ENCODE measurements around the gene DCTPP1. TPM values are rescaled to one million over a fixed set of nuclear protein-coding genes. Genes with fewer than 3 reads are reported as not detected.
"Not testable (repeated sequence)": the region's sequence is repeated elsewhere in the genome, so short reads cannot be mapped to it uniquely, and the experiment has no call there.

Gene DCTPP1
- total and polyA plus RNA-seq, 2 experiments from 2014 or later, result 43.0 to 85.2 TPM

- Histone ChIP-seq H3K4me3 (no peak overlapping the region), H3K9me3 (ENCODE audit: low read depth) (no peaks in the 10 kb centered on the region), H3K27me3 (no peaks in the 10 kb centered on the region), H3K27ac (peak overlapping the region; percentile 99), H3K36me3 (no peaks in the 10 kb centered on the region), H3K4me1 (ENCODE audit: low read depth) (peaks cover 10% of the 10 kb centered on the region)
- no peak for DNase-seq (ENCODE audit: low read depth in 1 of 2, low spot score in 1 of 2)
- TF ChIP-seq CTCF (IDR thresholded peaks at IDR 0.05; ENCODE audit: low read depth, low read length), result no peak
These were observed 27.9 kb downstream of the DCTPP1 start for GRCh38 chr16:30401768-30402425.

- peak overlapping the region; percentile 99 for H3K27ac ChIP-seq
- H3K27me3 ChIP-seq, result no peaks in the 10 kb centered on the region
- H3K4me3 ChIP-seq, result peak overlapping the region; percentile 59
- H3K4me1 ChIP-seq (ENCODE audit: low read depth), result peaks cover 15% of the 10 kb centered on the region
- DNase-seq (ENCODE audit: low read depth in 1 of 2, low spot score in 1 of 2), result no peak
- H3K36me3 ChIP-seq, result no peaks in the 10 kb centered on the region
- TF ChIP-seq CTCF (IDR thresholded peaks at IDR 0.05; ENCODE audit: low read depth, low read length), result no peak
- no peaks in the 10 kb centered on the region for H3K9me3 ChIP-seq (ENCODE audit: low read depth)
These were observed 30.2 kb downstream of the DCTPP1 start for GRCh38 chr16:30399435-30400186.

GRCh38 chr16:30398661-30399434 is 31.0 kb downstream of the DCTPP1 start:
- DNase-seq (ENCODE audit: low read depth in 1 of 2, low spot score in 1 of 2), result no peak
- no peaks in the 10 kb centered on the region for H3K36me3 ChIP-seq
- no peaks in the 10 kb centered on the region for H3K9me3 ChIP-seq (ENCODE audit: low read depth)
- no peak overlapping the region for H3K4me3 ChIP-seq
- TF ChIP-seq CTCF (IDR thresholded peaks at IDR 0.05; ENCODE audit: low read depth, low read length), result no peak
- H3K27ac ChIP-seq, result peak overlapping the region; percentile 99
- H3K4me1 ChIP-seq (ENCODE audit: low read depth), result peaks cover 20% of the 10 kb centered on the region
- H3K27me3 ChIP-seq, result no peaks in the 10 kb centered on the region

GRCh38 chr16:30397776-30398660 is 31.8 kb downstream of the DCTPP1 start:
- TF ChIP-seq CTCF (IDR thresholded peaks at IDR 0.05; ENCODE audit: low read depth, low read length), result no peak
- no peak for DNase-seq (ENCODE audit: low read depth in 1 of 2, low spot score in 1 of 2)
- no peak overlapping the region for H3K4me3 ChIP-seq
- H3K27ac ChIP-seq, result peak overlapping the region; percentile 99
- H3K4me1 ChIP-seq (ENCODE audit: low read depth), result peaks cover 24% of the 10 kb centered on the region
- no peaks in the 10 kb centered on the region for H3K9me3 ChIP-seq (ENCODE audit: low read depth)
- H3K36me3 ChIP-seq, result no peaks in the 10 kb centered on the region
- H3K27me3 ChIP-seq, result no peaks in the 10 kb centered on the region

- no peak for TF ChIP-seq CTCF (IDR thresholded peaks at IDR 0.05; ENCODE audit: low read depth, low read length)
- DNase-seq (ENCODE audit: low read depth in 1 of 2, low spot score in 1 of 2), result no peak
- Histone ChIP-seq H3K27ac (no peak overlapping the region), H3K27me3 (no peaks in the 10 kb centered on the region), H3K9me3 (ENCODE audit: low read depth) (no peaks in the 10 kb centered on the region), H3K36me3 (no peaks in the 10 kb centered on the region), H3K4me1 (ENCODE audit: low read depth) (peaks cover 24% of the 10 kb centered on the region), H3K4me3 (no peak overlapping the region)
These were observed 32.8 kb downstream of the DCTPP1 start for GRCh38 chr16:30397056-30397455.

- peak overlapping the region; percentile 95 for H3K4me3 ChIP-seq
- not testable (repeated sequence) for H3K36me3 ChIP-seq; DNase-seq (ENCODE audit: low read depth in 1 of 2, low spot score in 1 of 2); H3K9me3 ChIP-seq (ENCODE audit: low read depth); H3K27ac ChIP-seq; H3K27me3 ChIP-seq
- H3K4me1 ChIP-seq (ENCODE audit: low read depth), result peaks cover 24% of the 10 kb centered on the region
These were observed 33.2 kb downstream of the DCTPP1 start for GRCh38 chr16:30396627-30397026.

All from cardiac muscle cell (in vitro differentiated cells and primary cell).